Stimulated activated CD4-positive, alpha-beta T cell treated with anti-CD3 and anti-CD28 coated beads, Interleukin-15, amount 100 ng/mL, for 24 hours (primary cell): ENCODE data around the gene PRR20G.

Experiments used
- DNase-seq: peaks from one replicate; pipeline ENCODE4 v3.0.0-alpha.2; 2020

PRR20G gene

DNA sequence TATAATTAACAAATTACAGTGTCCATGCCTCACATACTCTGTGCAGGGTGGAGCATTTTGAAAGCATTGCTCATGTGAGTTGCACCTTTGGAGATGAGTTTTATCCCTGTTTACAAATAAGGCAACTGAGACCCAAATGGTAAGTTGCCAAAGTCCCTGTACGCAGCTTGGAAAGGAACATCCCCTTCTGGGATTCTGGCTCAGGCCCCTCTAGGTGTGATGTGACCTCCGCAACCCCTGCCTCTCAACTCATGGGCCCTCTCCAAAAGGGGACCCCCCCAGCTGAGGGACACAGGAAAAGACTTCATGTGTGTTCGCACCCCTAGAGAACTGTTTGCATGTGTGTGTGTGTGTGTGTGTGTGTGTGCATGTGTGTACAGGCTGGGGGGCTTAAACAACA is 25.3 kb downstream of the PRR20G start:
- DNase-seq = no peak

DNA sequence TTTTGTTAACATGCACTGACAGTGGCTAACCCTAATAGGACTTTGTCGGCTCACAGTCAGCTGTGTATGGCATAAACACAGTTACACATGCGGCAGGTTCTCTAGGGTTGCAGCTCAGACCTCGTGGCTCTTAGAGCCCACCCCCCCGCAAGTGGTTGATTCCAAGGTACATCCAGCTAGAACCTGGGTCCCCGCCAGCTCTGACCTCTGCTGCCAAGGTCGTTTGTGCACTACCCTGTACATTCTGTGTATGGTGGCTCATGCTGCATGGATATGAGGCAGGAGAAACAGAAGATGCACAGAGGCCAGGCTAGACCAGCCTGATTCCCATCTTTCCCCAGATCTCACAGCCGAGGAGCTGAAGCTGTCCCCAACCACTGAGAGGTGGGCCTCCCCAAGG is 25.9 kb downstream of the PRR20G start:
- DNase-seq = no peak

DNA sequence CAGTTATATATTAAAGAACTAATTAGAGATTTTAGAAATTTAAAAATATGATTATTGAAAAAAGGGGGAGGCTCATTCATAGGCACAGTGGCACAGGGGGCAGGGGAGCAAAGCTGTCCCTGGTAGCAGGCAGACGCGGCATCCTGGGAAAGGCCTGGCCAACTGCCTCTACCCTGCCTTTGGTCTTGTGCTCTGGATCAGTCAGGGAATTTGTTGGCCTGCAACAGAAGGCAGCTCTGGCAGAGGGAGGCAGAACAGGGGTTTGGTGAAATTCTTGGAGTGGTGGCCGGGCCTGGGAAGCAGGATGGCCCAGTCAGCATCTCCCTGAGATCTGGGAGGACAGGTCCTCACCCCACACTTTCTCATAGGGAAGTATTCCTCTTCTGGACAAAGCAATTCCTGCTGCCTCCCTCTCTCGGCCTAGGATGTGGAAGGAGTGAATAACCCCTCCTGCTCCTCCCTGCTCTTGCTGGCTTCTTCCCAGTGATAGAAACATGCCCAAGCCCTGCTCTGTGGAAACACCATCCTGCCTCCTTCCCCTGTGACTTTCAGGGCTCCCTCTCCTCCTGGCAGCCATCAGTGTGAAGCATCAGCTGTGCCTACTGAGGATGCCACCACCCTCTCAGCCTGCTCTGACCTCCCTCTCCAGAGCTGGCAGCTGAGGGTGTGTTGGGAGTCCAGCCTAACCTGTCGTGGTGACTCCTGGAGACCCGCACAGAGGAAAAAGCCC is 26.9 kb downstream of the PRR20G start:
- DNase-seq = no peak

- no peak for DNase-seq
Measured at GRCh38 chr3:127260416-127260815, 27.4 kb downstream of the PRR20G start.

- no peak for DNase-seq
Measured at GRCh38 chr3:127259882-127260281, 28.0 kb downstream of the PRR20G start.

GRCh38 chr3:127258733-127259132 is 29.1 kb downstream of the PRR20G start:
- no peak for DNase-seq

DNA sequence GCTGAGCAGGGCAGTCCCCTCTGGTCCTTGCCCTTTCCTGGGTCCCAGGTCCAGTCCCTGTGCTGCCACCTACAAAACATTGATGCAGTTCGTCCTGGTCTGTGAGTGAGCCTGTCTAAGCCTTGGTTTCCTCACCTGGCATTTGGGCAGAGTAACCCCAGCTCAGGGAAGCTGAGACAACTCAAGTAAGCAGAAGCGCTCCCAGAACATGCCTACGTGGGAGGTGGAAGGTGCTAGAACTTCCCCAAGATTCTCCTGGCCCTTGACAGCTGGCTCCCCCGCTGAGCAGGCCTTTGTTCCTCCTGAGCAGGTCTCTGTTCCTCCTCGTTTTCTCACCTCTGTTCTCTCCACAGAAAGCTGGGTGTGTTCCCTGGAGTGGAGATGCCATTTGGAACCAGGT is 30.5 kb downstream of the PRR20G start:
- no peak for DNase-seq

- DNase-seq = no peak
Measured at GRCh38 chr3:127256733-127257271, 31.0 kb downstream of the PRR20G start.

DNA sequence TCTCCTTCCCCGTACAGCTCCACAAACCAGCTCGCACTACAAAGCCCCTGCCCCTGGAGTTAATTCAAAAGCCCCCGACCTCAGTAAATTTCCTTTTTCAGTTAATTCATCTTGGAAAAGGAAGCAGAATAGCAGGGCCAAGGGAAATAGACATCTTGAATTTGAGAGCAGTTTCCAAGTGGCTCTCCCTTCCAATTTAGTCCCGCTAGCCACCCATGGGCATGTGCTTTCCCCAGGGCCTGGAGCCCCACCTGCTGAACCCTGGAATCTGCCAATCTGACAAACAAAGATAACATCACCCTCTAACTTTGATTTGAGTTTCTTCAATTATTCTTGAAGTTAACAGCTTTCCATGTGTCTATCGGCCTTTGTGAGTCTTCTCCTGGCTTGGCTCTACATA is 31.7 kb downstream of the PRR20G start:
- no peak for DNase-seq

- DNase-seq = no peak
Measured at GRCh38 chr3:127255516-127255915, 32.3 kb downstream of the PRR20G start.

DNA sequence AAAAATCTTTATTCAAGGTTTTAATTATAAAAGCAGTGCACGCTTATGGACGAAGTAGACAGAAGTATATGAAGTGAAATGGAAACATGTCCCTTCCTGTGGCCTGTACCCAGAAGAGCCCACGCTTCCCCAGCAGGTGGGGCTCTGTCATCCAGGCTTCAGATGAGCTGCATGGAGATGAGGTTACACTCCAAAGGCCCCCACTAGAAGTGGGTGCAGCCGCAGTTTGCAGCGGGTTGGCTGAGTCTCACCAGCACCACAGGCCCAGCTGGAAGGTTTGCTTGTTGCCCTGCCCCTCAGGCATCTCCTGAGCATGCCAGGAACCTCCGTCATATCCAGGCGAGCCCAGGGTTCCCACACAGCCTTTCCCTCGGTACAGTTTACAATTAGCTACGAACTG is 33.1 kb downstream of the PRR20G start:
- no peak for DNase-seq

- no peak for DNase-seq
Measured at GRCh38 chr3:127254033-127254644, 33.7 kb downstream of the PRR20G start.

- no peak for DNase-seq
Measured at GRCh38 chr3:127253491-127253890, 34.4 kb downstream of the PRR20G start.

- DNase-seq = no peak
Measured at GRCh38 chr3:127252446-127252845, 35.4 kb downstream of the PRR20G start.

DNA sequence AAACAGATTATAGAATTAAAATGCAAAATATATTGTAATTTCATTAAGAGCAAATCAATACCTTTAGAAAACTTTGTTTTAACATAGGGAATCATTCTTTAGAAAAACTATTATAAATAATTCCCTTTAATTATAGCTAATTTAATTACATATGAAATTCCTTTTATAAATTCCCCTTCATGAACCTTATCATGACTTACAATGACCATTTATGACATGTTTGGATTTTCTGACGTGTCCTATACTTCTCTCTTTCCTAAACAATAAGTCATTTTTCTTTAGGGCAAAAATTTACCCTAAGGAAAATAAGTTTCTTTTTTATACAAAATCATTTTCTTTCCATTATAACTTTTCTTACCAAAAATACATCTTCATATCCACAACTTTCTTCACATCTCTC is 37.8 kb downstream of the PRR20G start:
- no peak for DNase-seq

DNA sequence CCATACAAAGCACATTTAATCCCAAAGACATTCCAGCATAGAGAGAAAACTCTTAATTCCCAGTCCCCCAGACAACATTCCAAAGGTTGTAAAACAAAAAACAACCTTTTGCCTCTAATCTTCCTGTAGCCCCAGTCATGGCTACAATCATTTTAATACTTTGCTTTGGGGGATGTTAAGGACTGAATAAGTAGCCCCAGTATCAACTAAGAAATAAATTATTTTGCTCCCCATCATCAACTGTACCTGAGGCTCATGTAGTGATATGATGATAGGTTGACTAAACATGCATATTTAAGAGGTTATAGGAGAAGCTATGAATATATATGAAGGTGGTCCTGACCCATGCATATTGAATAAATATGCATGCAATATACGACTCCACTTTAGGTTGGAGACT is 40.6 kb downstream of the PRR20G start:
- DNase-seq = no peak

GRCh38 chr3:127238602-127239001 is 49.2 kb downstream of the PRR20G start:
- no peak for DNase-seq

DNA sequence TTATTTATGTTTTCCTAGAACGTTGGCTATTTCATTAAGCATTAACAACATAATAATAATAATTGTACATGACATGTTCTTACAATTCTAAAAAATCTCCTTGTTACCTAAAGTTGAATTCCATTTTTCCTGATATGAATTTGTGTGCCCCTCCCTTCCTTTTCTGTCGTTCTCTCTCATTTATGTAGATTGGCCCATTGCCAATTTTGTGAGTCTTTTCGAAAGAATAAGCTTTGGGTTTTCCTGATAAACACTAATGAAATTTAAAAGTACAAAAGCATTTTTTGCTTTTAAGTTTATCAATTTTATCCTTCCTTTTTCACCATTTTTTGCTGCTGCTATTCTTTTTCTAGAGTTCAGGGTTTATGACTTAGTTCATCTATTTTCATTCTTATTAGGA is 50.0 kb downstream of the PRR20G start:
- DNase-seq = no peak

DNA sequence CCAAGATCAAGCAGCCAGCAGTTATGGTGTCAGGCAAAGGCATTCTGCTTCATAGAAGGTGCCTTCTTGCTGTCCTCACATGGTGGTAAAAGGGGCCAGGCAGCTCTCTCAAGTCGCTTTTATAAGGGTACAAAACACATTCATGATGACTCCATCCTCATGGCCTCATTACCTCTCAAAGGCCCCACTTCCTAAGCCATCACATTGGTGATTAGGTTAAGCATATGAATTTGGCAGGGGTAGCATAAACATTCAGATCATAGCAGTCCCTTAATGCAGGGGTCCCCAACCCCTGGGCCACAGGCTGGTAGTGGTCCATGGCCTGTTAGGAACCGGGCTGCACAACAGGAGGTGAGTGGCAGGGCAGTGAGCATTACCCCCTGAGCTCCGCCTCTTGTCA is 52.1 kb downstream of the PRR20G start:
- DNase-seq = no peak

DNA sequence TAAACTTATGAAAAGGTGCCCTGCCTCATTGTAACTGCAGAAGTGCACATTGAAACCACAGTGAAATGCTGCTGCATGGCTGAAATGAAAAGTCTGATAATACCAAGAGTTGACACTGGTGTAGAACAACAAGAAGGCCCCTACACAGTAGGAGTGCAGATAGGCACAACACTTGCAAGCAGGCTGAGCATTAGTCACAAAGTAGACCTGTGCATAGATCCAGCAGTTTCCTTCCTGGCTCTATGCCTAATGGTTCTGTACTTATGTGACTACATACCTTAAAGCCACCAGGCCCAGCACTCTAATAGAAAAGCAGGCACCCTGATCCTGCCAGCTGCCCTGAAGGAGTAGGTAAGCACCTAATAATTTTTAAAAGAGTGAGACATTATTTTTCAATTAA is 53.1 kb downstream of the PRR20G start:
- no peak for DNase-seq
